Measurements from ENCODE around the gene FUT6.

Gene FUT6

GRCh38 chr19:5814852-5815246, 24.7 kb downstream of the FUT6 start:
- no peak for TF ChIP-seq CTCF (IDR thresholded peaks at IDR 0.05; ENCODE audit: extremely low read depth, insufficient read depth, missing control alignments)
- in situ Hi-C loops (cut with MboI; ENCODE audit: low pct_unique_long_range_greater_than_20kb, low sequenced_read_pairs, unreplicated experiment) = loop anchor here (25.0 kb wide), 1 partner anchor 197 kb away; no protein-coding TSS in a partner anchor
- no peak for DNase-seq (ENCODE audit: low spot score)

GRCh38 chr19:5814123-5814851, 25.2 kb downstream of the FUT6 start:
- no peak for DNase-seq (ENCODE audit: low spot score)
- TF ChIP-seq CTCF (IDR thresholded peaks at IDR 0.05; ENCODE audit: extremely low read depth, insufficient read depth, missing control alignments) = no peak
- in situ Hi-C loops (cut with MboI; ENCODE audit: low pct_unique_long_range_greater_than_20kb, low sequenced_read_pairs, unreplicated experiment) = loop anchor here (25.0 kb wide), 1 partner anchor 198 kb away; no protein-coding TSS in a partner anchor

- in situ Hi-C loops (cut with MboI; ENCODE audit: low pct_unique_long_range_greater_than_20kb, low sequenced_read_pairs, unreplicated experiment) = loop anchor here (25.0 kb wide), 1 partner anchor 201 kb away; no protein-coding TSS in a partner anchor
- no peak for TF ChIP-seq CTCF (IDR thresholded peaks at IDR 0.05; ENCODE audit: extremely low read depth, insufficient read depth, missing control alignments)
- no peak for DNase-seq (ENCODE audit: low spot score)
Measured at GRCh38 chr19:5811117-5811516, 28.4 kb downstream of the FUT6 start.

GRCh38 chr19:5809469-5809868, 30.0 kb downstream of the FUT6 start:
- in situ Hi-C loops (cut with MboI; ENCODE audit: low pct_unique_long_range_greater_than_20kb, low sequenced_read_pairs, unreplicated experiment) = loop anchor here (25.0 kb wide), 1 partner anchor 203 kb away; no protein-coding TSS in a partner anchor
- no peak for TF ChIP-seq CTCF (IDR thresholded peaks at IDR 0.05; ENCODE audit: extremely low read depth, insufficient read depth, missing control alignments)
- no peak for DNase-seq (ENCODE audit: low spot score)

- in situ Hi-C loops (cut with MboI; ENCODE audit: low pct_unique_long_range_greater_than_20kb, low sequenced_read_pairs, unreplicated experiment) = loop anchor here (25.0 kb wide), 1 partner anchor 203 kb away; no protein-coding TSS in a partner anchor
- no peak for TF ChIP-seq CTCF (IDR thresholded peaks at IDR 0.05; ENCODE audit: extremely low read depth, insufficient read depth, missing control alignments)
- no peak for DNase-seq (ENCODE audit: low spot score)
Measured at GRCh38 chr19:5809053-5809452, 30.4 kb downstream of the FUT6 start.

GRCh38 chr19:5808120-5808816, 31.2 kb downstream of the FUT6 start:
- no peak for TF ChIP-seq CTCF (IDR thresholded peaks at IDR 0.05; ENCODE audit: extremely low read depth, insufficient read depth, missing control alignments)
- no peak for DNase-seq (ENCODE audit: low spot score)
- in situ Hi-C loops (cut with MboI; ENCODE audit: low pct_unique_long_range_greater_than_20kb, low sequenced_read_pairs, unreplicated experiment) = loop anchor here (25.0 kb wide), 1 partner anchor 204 kb away; no protein-coding TSS in a partner anchor
